Activated naive CD8-positive, alpha-beta T cell treated with anti-CD3 and anti-CD28 coated beads, Interleukin-2, amount 10 ng/mL, durations not matched to agents 7 days and 5 days (primary cell): ENCODE data around the gene ANXA7. TPM values are rescaled to one million over a fixed set of nuclear protein-coding genes. Genes with fewer than 3 reads are reported as not detected.
"Not testable (repeated sequence)": the region's sequence is repeated elsewhere in the genome, so short reads cannot be mapped to it uniquely, and the experiment has no call there.

Experiments used
- ATAC-seq: fragments of 150-1000 bp; cut with Tn5 transposase; one replicate; pipeline ENCODE4 v1.10.0; 2021; ENCODE audit warnings: low read depth, moderate library complexity
- POLR2A ChIA-PET: fragments of 350-600 bp; sonication (Branson Sonifier 250); formaldehyde crosslinking; loops from one replicate; lab custom pipeline; 2021; ENCODE audit warnings: antibody characterized with exemption; lab: Charles Lee
- DNase-seq: peaks from one replicate; pipeline ENCODE4 v3.0.0; 2021
- H3K27ac Mint-ChIP-seq: one replicate; pipeline ENCODE4 v1.8.0; 2022; ENCODE audit warnings: mild to moderate bottlenecking, mixed read lengths
- H3K27me3 Mint-ChIP-seq: one replicate; pipeline ENCODE4 v1.8.0; 2022; ENCODE audit warnings: mild to moderate bottlenecking, moderate library complexity, mixed read lengths
- H3K36me3 Mint-ChIP-seq: one replicate; pipeline ENCODE4 v1.8.0; 2021; ENCODE audit warnings: mild to moderate bottlenecking, mixed read lengths
- H3K4me1 Mint-ChIP-seq: one replicate; pipeline ENCODE4 v1.8.0; 2021; ENCODE audit warnings: mixed read lengths
- H3K4me3 Mint-ChIP-seq: one replicate; pipeline ENCODE4 v1.8.0; 2022; ENCODE audit warnings: mild to moderate bottlenecking, moderate library complexity, mixed read lengths
- H3K9me3 Mint-ChIP-seq: one replicate; pipeline ENCODE4 v1.8.0; 2021; ENCODE audit warnings: mixed read lengths
- total RNA-seq, 2 experiments: library from RNA; stranded (reverse); gene quantifications; one replicate each; pipeline ENCODE4 v1.2.3, GENCODE V29; 2021

Gene ANXA7
- total RNA-seq, 2 experiments from 2014 or later, result 88.9 to 90.6 TPM

DNA sequence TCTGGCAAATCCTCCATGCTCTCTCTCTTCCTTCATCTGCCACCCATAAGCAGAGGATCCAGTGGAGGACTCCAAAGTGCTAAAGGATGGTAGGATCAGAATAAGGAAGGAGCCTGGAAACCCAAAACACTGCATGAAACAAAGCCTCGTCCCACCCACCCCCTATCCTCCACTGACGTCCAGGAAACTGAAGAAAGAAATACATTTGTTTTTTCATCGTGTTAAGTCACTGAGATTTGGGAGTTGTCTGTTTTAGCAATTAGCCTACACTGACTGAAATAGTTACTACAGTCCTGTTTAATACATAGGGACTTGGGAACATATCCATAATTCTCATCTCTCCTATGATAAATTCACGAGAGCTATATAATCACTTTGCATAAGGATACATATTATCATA is 14.8 kb downstream of the ANXA7 start:
- no peak for DNase-seq
- Mint-ChIP-seq H3K4me3 (no peak overlapping the region), H3K27ac (no peak overlapping the region), H3K4me1 (no peaks in the 10 kb centered on the region), H3K27me3 (no peaks in the 10 kb centered on the region), H3K36me3 (peaks cover 22% of the 10 kb centered on the region), H3K9me3 (no peaks in the 10 kb centered on the region)
- POLR2A ChIA-PET, result no interaction called here
- no peak for ATAC-seq

DNA sequence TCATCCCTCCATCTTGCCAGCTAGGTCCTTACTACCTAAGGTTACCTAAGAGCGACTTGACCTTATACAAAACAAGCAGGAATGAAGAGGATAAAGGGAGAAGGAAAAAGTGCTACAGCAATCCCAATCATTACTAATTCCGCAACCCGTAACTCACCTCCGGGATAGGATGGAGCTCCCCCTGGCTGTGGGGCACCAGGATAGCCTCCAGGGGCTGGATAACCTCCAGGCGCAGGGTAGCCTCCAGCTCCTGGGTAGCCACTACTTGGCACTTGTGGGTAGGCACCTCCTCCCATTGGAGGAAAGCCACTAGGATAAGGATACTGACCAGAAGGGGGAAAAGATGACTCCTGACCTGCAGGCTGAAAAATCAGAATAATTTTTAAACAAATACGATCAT is 15.8 kb downstream of the ANXA7 start:
- H3K4me1 Mint-ChIP-seq, result no peaks in the 10 kb centered on the region
- H3K27ac Mint-ChIP-seq, result no peak overlapping the region
- DNase-seq, result no peak
- POLR2A ChIA-PET, result no interaction called here
- H3K36me3 Mint-ChIP-seq, result peaks cover 28% of the 10 kb centered on the region
- H3K4me3 Mint-ChIP-seq, result no peak overlapping the region
- H3K9me3 Mint-ChIP-seq, result peaks cover 2% of the 10 kb centered on the region
- no peaks in the 10 kb centered on the region for H3K27me3 Mint-ChIP-seq
- ATAC-seq, result no peak

DNA sequence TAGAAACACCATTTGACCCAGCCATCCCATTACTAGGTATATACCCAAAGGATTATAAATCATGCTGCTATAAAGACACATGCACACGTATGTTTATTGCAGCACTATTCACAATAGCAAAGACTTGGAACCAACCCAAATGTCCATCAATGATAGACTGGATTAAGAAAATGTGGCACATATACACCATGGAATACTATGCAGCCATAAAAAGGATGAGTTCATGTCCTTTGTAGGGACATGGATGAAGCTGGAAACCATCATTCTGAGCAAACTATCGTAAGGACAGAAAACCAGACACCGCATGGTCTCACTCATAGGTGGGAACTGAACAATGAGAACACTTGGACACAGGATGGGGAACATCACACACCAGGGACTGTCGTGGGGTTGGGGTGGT is 19.5 kb downstream of the ANXA7 start:
- H3K9me3 Mint-ChIP-seq, H3K27ac Mint-ChIP-seq, H3K27me3 Mint-ChIP-seq, H3K4me1 Mint-ChIP-seq, ATAC-seq, POLR2A ChIA-PET, H3K4me3 Mint-ChIP-seq, DNase-seq: not testable (repeated sequence)
- H3K36me3 Mint-ChIP-seq, result peaks cover 43% of the 10 kb centered on the region

DNA sequence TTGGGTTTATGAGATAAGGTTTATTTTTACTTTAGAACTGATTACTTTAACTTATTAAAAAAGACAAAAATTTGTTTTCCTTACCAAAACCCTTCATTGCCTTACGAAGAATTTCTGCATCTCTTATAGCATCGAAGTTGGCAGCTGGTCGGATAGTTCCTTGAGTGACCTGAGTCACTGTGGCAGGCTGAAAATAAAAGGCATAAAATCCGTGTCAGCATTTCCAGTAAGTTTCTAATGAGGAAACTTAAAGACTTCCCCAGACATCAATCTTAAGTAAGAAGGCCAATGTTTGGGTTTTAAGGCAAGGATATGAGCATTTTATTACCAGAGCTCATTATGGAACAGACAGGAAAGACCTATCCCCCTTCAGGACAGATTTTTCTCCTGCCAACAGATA is 25.6 kb downstream of the ANXA7 start:
- Mint-ChIP-seq H3K4me3 (no peak overlapping the region), H3K27ac (no peak overlapping the region)

DNA sequence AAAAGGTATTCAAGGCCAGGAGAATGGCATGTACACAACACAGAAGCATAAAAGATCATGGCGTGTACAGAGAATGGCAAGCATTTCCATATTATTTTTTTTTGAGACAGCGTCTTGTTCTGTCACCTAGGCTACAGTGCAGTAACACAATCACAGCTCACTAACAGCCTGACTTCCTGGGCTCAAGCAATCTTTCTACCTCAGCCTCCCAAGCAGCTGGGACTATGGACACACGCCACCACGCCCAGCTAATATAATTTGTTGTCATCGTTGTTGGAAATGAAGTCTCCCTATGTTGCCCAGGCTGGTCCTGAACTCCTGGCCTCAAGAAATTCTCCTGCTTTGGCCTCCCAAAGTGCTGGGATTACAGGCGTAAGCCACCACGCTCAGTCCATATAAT is 27.3 kb downstream of the ANXA7 start:
- Mint-ChIP-seq H3K27me3 (no peaks in the 10 kb centered on the region), H3K4me1 (no peaks in the 10 kb centered on the region), H3K36me3 (peaks cover 27% of the 10 kb centered on the region), H3K4me3 (no peak overlapping the region), H3K27ac (no peak overlapping the region), H3K9me3 (no peaks in the 10 kb centered on the region)
- POLR2A ChIA-PET, result no interaction called here
- DNase-seq, result no peak
- ATAC-seq, result no peak

More for the DNA sequence above, 25.6 kb downstream of the ANXA7 start:
- no peak for ATAC-seq
- Mint-ChIP-seq H3K36me3 (peaks cover 29% of the 10 kb centered on the region), H3K9me3 (no peaks in the 10 kb centered on the region), H3K4me1 (no peaks in the 10 kb centered on the region), H3K27me3 (no peaks in the 10 kb centered on the region)
- POLR2A ChIA-PET, result no interaction called here
- DNase-seq, result no peak

DNA sequence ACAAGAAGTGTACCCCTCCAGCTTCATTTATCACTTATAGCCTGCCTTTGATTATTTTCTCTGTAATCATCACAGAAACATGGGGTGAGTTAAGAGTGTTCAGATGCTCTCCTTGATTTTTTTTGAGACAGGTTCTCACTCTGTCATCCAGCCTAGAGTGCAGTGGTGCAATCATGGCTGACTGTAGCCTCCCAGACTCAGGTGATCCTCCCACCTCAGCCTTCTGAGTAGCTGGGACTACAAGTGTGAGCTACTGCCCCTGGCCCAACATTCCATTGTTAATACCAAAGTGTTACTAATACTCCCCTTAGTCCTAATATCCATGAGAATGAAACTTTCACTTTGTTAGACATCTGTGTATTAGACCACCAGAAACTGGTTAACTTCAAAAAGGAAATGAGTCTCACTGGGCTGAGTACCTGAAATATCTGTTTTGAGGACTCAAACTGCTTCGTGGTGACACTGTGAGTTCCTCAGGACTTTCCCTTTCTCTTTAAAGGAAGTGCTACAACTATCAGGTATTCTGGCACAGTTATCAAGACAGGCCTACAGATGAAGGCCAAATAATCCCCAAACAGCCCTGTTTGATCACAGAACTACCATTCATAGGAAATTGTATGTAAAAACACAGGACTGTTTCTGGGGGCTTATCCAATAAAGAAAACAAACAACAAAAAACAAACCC is 34.7 kb downstream of the ANXA7 start:
- no peak for DNase-seq
- peak; percentile 89 for ATAC-seq
- POLR2A ChIA-PET, result interaction anchor here (0.6 to 0.7 kb wide), 2 partner anchors 126 to 127 kb away, joined by 3 read pairs; partner anchors contain the start of gene MRPS16
- H3K9me3 Mint-ChIP-seq, result no peaks in the 10 kb centered on the region
- H3K27ac Mint-ChIP-seq, result peak overlapping the region; percentile 95
- H3K4me1 Mint-ChIP-seq, result peaks cover 16% of the 10 kb centered on the region
- peak overlapping the region; percentile 60 for H3K4me3 Mint-ChIP-seq
- H3K27me3 Mint-ChIP-seq, result no peaks in the 10 kb centered on the region
- peaks cover 38% of the 10 kb centered on the region for H3K36me3 Mint-ChIP-seq

DNA sequence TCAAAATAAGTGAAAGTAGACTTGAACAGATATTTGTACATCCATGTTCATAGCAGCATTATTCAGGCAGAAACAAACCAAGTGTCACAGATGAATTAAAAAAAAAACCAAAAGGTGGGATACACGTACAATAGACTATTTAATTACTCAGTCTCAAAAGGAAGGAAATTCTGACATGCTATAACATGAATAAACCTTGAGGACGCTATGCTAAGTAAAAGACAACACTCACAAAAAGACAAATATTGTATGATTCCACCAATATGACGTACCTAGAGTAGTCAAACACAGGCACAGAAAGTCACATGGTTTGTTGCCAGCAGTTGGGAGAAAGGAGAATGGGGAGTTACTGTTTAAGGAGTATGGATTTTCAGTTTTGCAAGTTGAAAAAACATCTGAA is 37.2 kb downstream of the ANXA7 start:
- Mint-ChIP-seq H3K27me3 (no peaks in the 10 kb centered on the region), H3K9me3 (no peaks in the 10 kb centered on the region), H3K4me1 (peaks cover 16% of the 10 kb centered on the region), H3K4me3 (no peak overlapping the region), H3K27ac (no peak overlapping the region), H3K36me3 (peaks cover 43% of the 10 kb centered on the region)
- no peak for ATAC-seq
- DNase-seq, result no peak
- POLR2A ChIA-PET, result no interaction called here

DNA sequence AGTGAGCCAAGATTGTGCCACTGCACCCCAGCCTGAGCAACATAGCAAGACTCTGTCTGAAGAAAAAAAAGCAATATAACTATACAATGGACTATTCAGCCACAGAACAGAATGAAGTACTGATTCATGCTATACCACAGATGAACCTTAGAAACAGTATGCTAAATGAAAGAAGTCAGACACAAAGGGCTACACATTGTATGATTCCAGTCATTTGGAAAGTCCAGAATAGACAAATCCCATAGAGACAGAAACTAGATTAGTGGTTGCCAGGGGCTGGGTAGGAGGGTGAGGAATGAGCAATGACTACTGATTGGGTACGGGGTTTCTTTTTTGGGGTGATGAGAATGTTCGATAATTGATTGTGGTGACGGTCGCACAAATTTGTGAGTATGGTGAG is 45.6 kb downstream of the ANXA7 start:
- POLR2A ChIA-PET, result no interaction called here
- Mint-ChIP-seq H3K27me3 (no peaks in the 10 kb centered on the region), H3K9me3 (peaks cover 3% of the 10 kb centered on the region), H3K4me3 (no peak overlapping the region), H3K36me3 (peaks cover 44% of the 10 kb centered on the region), H3K27ac (no peak overlapping the region), H3K4me1 (peaks cover 2% of the 10 kb centered on the region)
- ATAC-seq (no peak), DNase-seq (no peak)

DNA sequence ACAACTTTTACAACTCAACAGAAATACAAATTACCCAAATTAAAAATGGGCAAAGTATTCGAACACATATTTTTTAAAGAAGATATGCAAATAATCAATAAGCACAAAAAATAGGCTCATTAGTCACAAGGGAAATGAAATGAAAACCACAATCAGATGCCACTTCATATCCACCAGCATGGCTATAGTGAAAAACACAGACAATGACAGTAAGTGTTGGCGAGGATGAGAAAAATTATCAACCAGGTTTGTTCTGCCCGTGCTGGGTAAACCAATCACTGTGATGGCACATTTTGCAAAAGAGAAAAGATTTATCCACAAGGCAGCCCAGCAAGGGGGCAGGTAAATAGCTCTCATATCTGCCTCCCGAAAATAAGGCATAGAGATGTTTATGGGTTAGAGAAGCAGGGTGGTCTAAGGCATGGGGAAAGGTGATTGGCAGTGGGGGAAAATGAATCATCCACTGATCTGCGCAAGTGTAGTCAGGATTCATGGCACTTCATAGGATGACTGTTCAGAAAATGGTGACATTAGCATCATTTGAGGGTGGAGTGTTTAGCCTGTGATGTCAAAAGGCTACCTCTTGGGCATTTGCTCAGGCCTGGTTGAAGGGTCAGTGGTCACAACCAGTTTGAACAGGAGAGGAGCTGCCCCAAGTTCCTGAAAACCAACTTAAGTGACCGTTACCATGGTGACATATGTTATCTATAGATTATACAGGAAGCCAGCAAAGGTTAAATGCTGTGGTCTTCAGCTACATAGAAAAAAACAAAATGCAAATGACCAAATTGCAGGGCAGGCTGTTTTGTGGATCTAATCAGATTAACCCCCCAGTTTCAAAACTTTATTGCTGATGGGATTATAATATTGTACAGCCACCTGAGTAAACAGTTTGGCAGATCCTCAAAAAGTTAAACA is 47.2 kb downstream of the ANXA7 start:
- POLR2A ChIA-PET, result interaction anchor here (0.6 to 0.7 kb wide), 4 partner anchors 8 to 1222 kb away, joined by 3 to 5 read pairs (median 4); partner anchors contain the start of gene CFAP70
- peaks cover 2% of the 10 kb centered on the region for H3K4me1 Mint-ChIP-seq
- peaks cover 5% of the 10 kb centered on the region for H3K9me3 Mint-ChIP-seq
- H3K27me3 Mint-ChIP-seq, result no peaks in the 10 kb centered on the region
- no peak overlapping the region for H3K4me3 Mint-ChIP-seq
- ATAC-seq (no peak), DNase-seq (no peak)
- peaks cover 42% of the 10 kb centered on the region for H3K36me3 Mint-ChIP-seq
- peak overlapping the region; percentile 8 for H3K27ac Mint-ChIP-seq

DNA sequence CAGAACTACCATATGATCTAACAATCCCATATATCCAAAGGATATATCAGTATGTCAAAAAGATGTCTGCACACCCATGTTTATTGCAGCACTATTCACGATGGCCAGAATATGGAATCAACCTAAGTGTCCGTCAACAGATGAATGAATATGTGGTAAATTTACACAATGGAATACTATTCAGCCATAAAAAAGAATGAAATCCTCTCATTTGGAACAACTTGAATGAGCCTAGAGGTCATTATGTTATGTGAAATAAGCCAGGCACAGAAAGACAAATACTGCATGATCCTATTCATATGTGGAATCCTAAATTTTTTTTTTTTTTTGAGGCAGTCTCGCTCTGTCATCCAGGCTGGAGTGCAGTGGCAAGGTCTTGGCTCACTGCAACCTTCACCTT is 48.9 kb downstream of the ANXA7 start:
- Mint-ChIP-seq H3K27me3 (no peaks in the 10 kb centered on the region), H3K9me3 (peaks cover 6% of the 10 kb centered on the region), H3K36me3 (peaks cover 38% of the 10 kb centered on the region), H3K4me1 (peaks cover 2% of the 10 kb centered on the region), H3K27ac (no peak overlapping the region), H3K4me3 (no peak overlapping the region)
- POLR2A ChIA-PET, result no interaction called here
- ATAC-seq, result no peak
- no peak for DNase-seq

DNA sequence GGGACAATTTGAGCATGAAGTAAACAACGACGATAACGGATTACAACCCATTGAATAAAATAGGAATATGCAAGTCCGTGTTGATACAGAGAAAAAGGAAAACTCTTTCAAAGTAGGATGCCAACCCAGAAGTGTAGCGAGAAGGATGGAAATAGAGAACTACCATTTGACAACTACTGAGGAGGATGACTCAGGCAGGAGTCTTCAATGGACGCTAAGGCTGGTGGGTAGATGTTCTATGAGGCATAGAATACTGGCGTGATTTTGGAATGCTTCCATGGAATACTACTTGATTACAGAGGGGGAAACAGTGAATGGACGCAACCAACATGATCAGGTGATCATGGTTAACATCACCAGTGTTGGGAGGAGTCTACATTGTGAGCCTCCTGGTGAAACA is 54.4 kb downstream of the ANXA7 start:
- no peak overlapping the region for H3K27ac Mint-ChIP-seq
- DNase-seq, result no peak
- H3K36me3 Mint-ChIP-seq, result peaks cover 7% of the 10 kb centered on the region
- H3K27me3 Mint-ChIP-seq, result no peaks in the 10 kb centered on the region
- H3K4me3 Mint-ChIP-seq, result no peak overlapping the region
- H3K9me3 Mint-ChIP-seq, result peaks cover 3% of the 10 kb centered on the region
- no peak for ATAC-seq
- peaks cover 9% of the 10 kb centered on the region for H3K4me1 Mint-ChIP-seq
- POLR2A ChIA-PET, result interaction anchor here (1.3 to 2.6 kb wide), 5 partner anchors 8 to 137 kb away, joined by 3 to 14 read pairs (median 10); partner anchors contain the start of genes DNAJC9, MRPS16 and PPP3CB

DNA sequence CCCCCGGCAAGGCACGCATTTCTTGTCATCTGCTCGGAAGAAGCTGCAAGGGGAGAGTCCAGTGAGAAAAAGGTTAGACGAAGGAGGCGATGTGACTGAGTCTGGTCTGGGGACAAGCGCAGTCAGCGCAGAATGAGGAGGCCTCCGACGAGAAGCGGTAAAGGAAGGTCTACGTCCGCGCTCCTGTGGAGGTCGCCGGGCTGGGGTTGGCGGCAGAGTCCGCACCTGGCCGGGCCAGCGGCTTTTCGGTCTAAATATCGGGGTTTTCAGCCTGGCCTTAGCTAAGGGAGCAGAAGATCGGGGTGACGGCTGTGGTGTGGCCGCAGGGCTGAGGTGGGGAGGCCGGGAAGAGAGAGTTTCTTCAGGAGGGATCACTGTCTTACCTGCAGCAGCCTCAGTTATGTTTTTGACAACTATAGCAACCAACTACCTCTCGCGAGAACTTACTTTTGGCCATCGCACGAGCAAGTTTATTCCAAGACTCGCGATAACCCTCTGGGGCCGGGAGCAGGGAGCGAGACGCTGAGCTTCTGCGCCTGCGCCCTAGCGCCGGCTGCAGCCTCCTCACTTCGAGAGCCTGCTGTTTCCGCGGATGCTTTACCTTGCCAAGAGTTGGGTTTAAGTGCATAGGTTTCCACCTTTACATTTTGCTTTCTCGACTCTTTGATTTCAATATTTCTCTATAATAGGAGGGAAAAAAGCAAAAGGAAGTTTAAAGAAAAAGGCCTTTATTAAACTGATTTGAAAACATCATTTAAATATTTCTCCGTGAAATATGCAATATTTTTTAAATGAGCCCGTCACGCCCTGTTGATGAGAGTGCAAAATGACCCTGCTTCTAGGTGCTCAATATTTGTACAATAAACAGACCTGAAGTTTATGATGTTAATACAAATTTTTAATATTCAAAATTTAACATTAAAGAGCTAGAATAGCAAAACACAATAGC is 55.3 kb downstream of the ANXA7 start, which contains the start of gene CFAP70:
Gene CFAP70 (minus strand): TSS at position 534 of the 949 bp plus-strand sequence. CDS start 4,068 bp downstream, outside the sequence.
- POLR2A ChIA-PET, result interaction anchor here (0.6 to 2.6 kb wide), 11 partner anchors 8 to 294 kb away, joined by 3 to 14 read pairs (median 4); partner anchors contain the start of genes DNAJC9, MRPS16, P4HA1 and PPP3CB
- DNase-seq, result peak; percentile 91
- peaks cover 9% of the 10 kb centered on the region for H3K4me1 Mint-ChIP-seq
- H3K9me3 Mint-ChIP-seq, result peaks cover 3% of the 10 kb centered on the region
- peak; percentile 99 for ATAC-seq
- peaks cover 7% of the 10 kb centered on the region for H3K36me3 Mint-ChIP-seq
- peak within 1 kb of the TSS; percentile 97 for H3K4me3 Mint-ChIP-seq
- H3K27me3 Mint-ChIP-seq, result no peaks in the 10 kb centered on the region
- peak within 1 kb of the TSS; percentile 91 for H3K27ac Mint-ChIP-seq
